B cell (primary cell): ENCODE results near the gene ATP8B3. TPM values are rescaled to one million over a fixed set of nuclear protein-coding genes. Genes with fewer than 3 reads are reported as not detected.

Experiments used
- ATAC-seq: fragments of 200-7000 bp; cut with Tn5 transposase; one replicate; pipeline ENCODE4 v1.10.0; 2021; ENCODE audit warnings: low read depth, mild to moderate bottlenecking, moderate number of reproducible peaks, moderate library complexity
- CTCF ChIA-PET: fragments of 350-600 bp; sonication (Branson Sonifier 250); formaldehyde crosslinking; loops from one replicate; lab custom pipeline; 2021; ENCODE audit warnings: antibody characterized with exemption, inconsistent platforms; lab: Charles Lee
- POLR2A ChIA-PET: fragments of 350-600 bp; sonication (Branson Sonifier 250); formaldehyde crosslinking; loops from one replicate; lab custom pipeline; 2021; ENCODE audit warnings: antibody characterized with exemption; lab: Charles Lee
- DNase-seq: peaks from one replicate; pipeline ENCODE4 v3.0.0; 2013
- H2AFZ ChIP-seq: 2 replicates; pipeline ENCODE4 v1.6.1; 2012; ENCODE audit warnings: mild to moderate bottlenecking, low read depth, low read length; ENCODE audit not compliant: insufficient read depth, poor library complexity, severe bottlenecking
- H3K27ac ChIP-seq, 2 donors: 1 replicate in 1 of 2; 2 replicates in 1 of 2; pipeline ENCODE4 v1.5.1; 2012 to 2013; ENCODE audit warnings: low read length in 2 of 2, mild to moderate bottlenecking in 2 of 2, moderate library complexity in 1 of 2
- H3K27me3 ChIP-seq, 4 experiments: fragments of 200-600 bp in 1 of 4; sonication (generic) in 1 of 4; replicated peaks in 1 of 4; 1 replicate in 2 of 4; 2 replicates in 2 of 4; pipeline versions ENCODE4 v1.6.1 to v1.7.0; 2013 to 2016; ENCODE audit warnings: low read length in 3 of 4, mild to moderate bottlenecking in 2 of 4, mixed read lengths in 1 of 4, moderate library complexity in 1 of 4; ENCODE audit not compliant: insufficient read depth in 4 of 4, control insufficient read depth in 3 of 4; ENCODE audit errors: control extremely low read depth in 1 of 4
- H3K36me3 ChIP-seq, 2 experiments: replicated peaks in 1 of 2; 1 replicate in 1 of 2; 2 replicates in 1 of 2; pipeline versions ENCODE4 v1.6.1 to v1.7.1; 2013; ENCODE audit warnings: low read length in 1 of 2; ENCODE audit not compliant: insufficient read depth in 2 of 2, control insufficient read depth in 1 of 2; ENCODE audit errors: control extremely low read depth in 1 of 2, extremely low read depth in 1 of 2
- H3K4me1 ChIP-seq, 2 donors: fragments of 200-600 bp in 1 of 2; sonication (generic) in 1 of 2; 1 replicate in 1 of 2; 2 replicates in 1 of 2; pipeline versions ENCODE4 v1.5.1 to v1.6.1; 2013 to 2017; ENCODE audit warnings: low read length in 2 of 2; ENCODE audit not compliant: control insufficient read depth in 2 of 2, insufficient read depth in 2 of 2
- H3K4me2 ChIP-seq: replicated peaks from 2 replicates; pipeline ENCODE3; 2012; ENCODE audit warnings: mild to moderate bottlenecking, low read depth, low read length; ENCODE audit not compliant: poor library complexity, severe bottlenecking
- H3K4me3 ChIP-seq, 5 experiments: fragments of 200-600 bp in 1 of 5; sonication (generic) in 1 of 5; 1 replicate in 3 of 5; 2 replicates in 2 of 5; pipeline versions ENCODE4 v1.5.1 to v1.7.0; 2011 to 2016; ENCODE audit warnings: low read length in 4 of 5, mild to moderate bottlenecking in 4 of 5, low read depth in 2 of 5, control low read depth in 1 of 5, moderate library complexity in 1 of 5; ENCODE audit not compliant: insufficient read depth in 1 of 5; ENCODE audit errors: control extremely low read depth in 1 of 5, extremely low read depth in 1 of 5
- H3K79me2 ChIP-seq: fragments of 200-600 bp; sonication (generic); one replicate; pipeline ENCODE4 v1.6.0; 2016; ENCODE audit warnings: low read length; ENCODE audit not compliant: control insufficient read depth, insufficient read depth
- H3K9ac ChIP-seq: fragments of 200-600 bp; sonication (generic); 2 replicates; pipeline ENCODE4 v1.6.1; 2017; ENCODE audit warnings: mild to moderate bottlenecking, low read length, moderate library complexity
- H3K9me3 ChIP-seq, 3 donors: one replicate each; pipeline versions ENCODE4 v1.6.1 to v1.7.1; 2013; ENCODE audit warnings: low read length in 2 of 3; ENCODE audit not compliant: control insufficient read depth in 2 of 3, insufficient read depth in 1 of 3; ENCODE audit errors: control extremely low read depth in 1 of 3
- H4K20me1 ChIP-seq: 2 replicates; pipeline ENCODE4 v1.6.0; 2012; ENCODE audit warnings: mild to moderate bottlenecking, low read length; ENCODE audit not compliant: insufficient read depth, control insufficient read depth, poor library complexity, severe bottlenecking
- H3K27ac Mint-ChIP-seq: one replicate; pipeline ENCODE4 v1.8.0; 2021; ENCODE audit warnings: mixed read lengths
- H3K27me3 Mint-ChIP-seq: one replicate; pipeline ENCODE4 v1.8.0; 2021; ENCODE audit warnings: mixed read lengths
- H3K4me1 Mint-ChIP-seq: one replicate; pipeline ENCODE4 v1.8.0; 2021; ENCODE audit warnings: mixed read lengths
- H3K4me3 Mint-ChIP-seq: one replicate; pipeline ENCODE4 v1.8.0; 2021; ENCODE audit warnings: mixed read lengths
- H3K9me3 Mint-ChIP-seq: one replicate; pipeline ENCODE4 v1.8.0; 2022; ENCODE audit warnings: mixed read lengths; ENCODE audit not compliant: insufficient read depth
- CTCF ChIP-seq: fragments of 200-600 bp; IDR thresholded peaks from one replicate; pipeline ENCODE4 v1.8.0; 2022; ENCODE audit warnings: antibody characterized with exemption, mild to moderate bottlenecking
- EZH2 ChIP-seq: IDR thresholded peaks from 2 replicates; pipeline ENCODE4 v1.6.1; 2012; ENCODE audit warnings: borderline replicate concordance, low read depth, mild to moderate bottlenecking, moderate library complexity, low read length; ENCODE audit not compliant: insufficient read depth, poor library complexity, severe bottlenecking
- WGBS: methylation state at CpG from one replicate; pipeline ENCODE4 v1.1.5; 2013; ENCODE audit warnings: missing lambda C conversion rate; ENCODE audit not compliant: insufficient coverage; 5-methylcytosine and 5-hydroxymethylcytosine counted together
- intact Hi-C: fragments of 100-400 bp; cut with micrococcal nuclease; formaldehyde crosslinking; loops from one replicate; pipeline ENCODE4 v1.10.0; 2022
- polyA plus RNA-seq: library from polyadenylated mRNA; depleted of rRNA; stranded (reverse); fragments of >200 nt; gene quantifications from 2 replicates; pipeline ENCODE4 v1.2.3, GENCODE V29; 2012
- total RNA-seq, 2 donors: library from RNA; stranded (reverse); fragments of 120-200 nt in 1 of 2; gene quantifications; 1 replicate in 1 of 2; 2 replicates in 1 of 2; pipeline versions ENCODE4 v1.2.3 to v1.2.4, GENCODE V29; 2013 to 2022

Gene ATP8B3
- total and polyA plus RNA-seq, 2 donors (not counting 1 experiment from before 2014, with no cell fraction given): 0.89 to 5.1 TPM

- peak overlapping the region; percentile 98 for H2AFZ ChIP-seq
- 38% methylated on average over 13 of the region's 13 CpGs for whole genome bisulfite sequencing
- H3K36me3 ChIP-seq: peaks cover 0 to 12% of the 10 kb centered on the region in 2 experiments
- H3K9ac ChIP-seq: peak overlapping the region; percentile 70
- no peak overlapping the region for H3K27ac Mint-ChIP-seq
- CTCF ChIA-PET: interaction anchor here (1.4 to 2.0 kb wide), 2 partner anchors 15 to 321 kb away, joined by 3 to 5 read pairs; partner anchors contain the start of genes PCSK4 and REEP6
- no peak overlapping the region for H3K27ac ChIP-seq
- H3K4me1 Mint-ChIP-seq: peaks cover 12% of the 10 kb centered on the region
- peak overlapping the region; percentile 97 for H3K4me3 Mint-ChIP-seq
- peaks cover 0 to 5% (median 0%) of the 10 kb centered on the region in 3 donors for H3K9me3 ChIP-seq
- H3K79me2 ChIP-seq: no peaks in the 10 kb centered on the region
- H3K4me3 ChIP-seq: peak overlapping the region in 3 of 5 experiments; percentile 20 to 66 (median 59)
- peaks cover 9 to 19% of the 10 kb centered on the region in 2 donors for H3K4me1 ChIP-seq
- H3K9me3 Mint-ChIP-seq: no peaks in the 10 kb centered on the region
- peak overlapping the region; percentile 99 for H3K4me2 ChIP-seq
- ATAC-seq: no peak
- intact Hi-C loops: loop anchor here (5.0 kb wide), 1 partner anchor 616 kb away; the partner anchor contains the start of gene TIMM13
- H4K20me1 ChIP-seq: peaks cover 13% of the 10 kb centered on the region
- no peak for TF ChIP-seq EZH2
- no peak for TF ChIP-seq CTCF
- POLR2A ChIA-PET: interaction anchor here (0.6 kb wide), 1 partner anchor 15 kb away, joined by 9 read pairs; no protein-coding TSS in a partner anchor
- H3K27me3 ChIP-seq: no peaks in the 10 kb centered on the region
- peak; percentile 51 for DNase-seq
- H3K27me3 Mint-ChIP-seq: no peaks in the 10 kb centered on the region
Measured at GRCh38 chr19:1811472-1811894, 593 bp downstream of the ATP8B3 start.
